GM19025 (cell line): ENCODE measurements around the gene CCDC50.

Experiments used
- ATAC-seq: cut with Tn5 transposase; IDR thresholded peaks from one replicate; pipeline ENCODE4 v1.9.1; 2021; ENCODE audit warnings: mild to moderate bottlenecking, low read depth, moderate library complexity; ENCODE audit not compliant: unreplicated experiment

The CCDC50 gene

GRCh38 chr3:191414286-191414685 lies 85.1 kb downstream of the CCDC50 start:
- no peak for ATAC-seq

- ATAC-seq = no peak
These were observed 85.5 kb downstream of the CCDC50 start for GRCh38 chr3:191414732-191415131.

- ATAC-seq = no peak
These were observed 86.4 kb downstream of the CCDC50 start for GRCh38 chr3:191415566-191415965.

- ATAC-seq = no peak
These were observed 88.2 kb downstream of the CCDC50 start for GRCh38 chr3:191417457-191417729.

GRCh38 chr3:191420771-191421170 lies 91.6 kb downstream of the CCDC50 start:
- ATAC-seq = no peak

GRCh38 chr3:191424881-191425280 lies 95.7 kb downstream of the CCDC50 start:
- no peak for ATAC-seq

- no peak for ATAC-seq
These were observed 96.1 kb downstream of the CCDC50 start for GRCh38 chr3:191425322-191425734.

- ATAC-seq = no peak
These were observed 97.1 kb downstream of the CCDC50 start for GRCh38 chr3:191426311-191426710.

- ATAC-seq = no peak
These were observed 99.0 kb downstream of the CCDC50 start for GRCh38 chr3:191428177-191428576.

GRCh38 chr3:191430103-191430502 lies 100.9 kb downstream of the CCDC50 start:
- ATAC-seq = no peak

GRCh38 chr3:191431160-191431822 lies 102.1 kb downstream of the CCDC50 start:
- ATAC-seq = no peak

- no peak for ATAC-seq
These were observed 103.0 kb downstream of the CCDC50 start for GRCh38 chr3:191432162-191432561.

GRCh38 chr3:191434024-191434423 lies 104.8 kb downstream of the CCDC50 start:
- ATAC-seq = no peak

- no peak for ATAC-seq
These were observed 106.8 kb downstream of the CCDC50 start for GRCh38 chr3:191435981-191436380.

- ATAC-seq = no peak
These were observed 109.1 kb downstream of the CCDC50 start for GRCh38 chr3:191438150-191438814.

GRCh38 chr3:191440532-191440931 lies 111.3 kb downstream of the CCDC50 start:
- no peak for ATAC-seq

GRCh38 chr3:191441687-191442086 lies 112.5 kb downstream of the CCDC50 start:
- ATAC-seq = no peak

- no peak for ATAC-seq
These were observed 115.4 kb downstream of the CCDC50 start for GRCh38 chr3:191444569-191444968.
